ENCODE measurements around the gene LCA5.
"Not testable (repeated sequence)": the region's sequence is repeated elsewhere in the genome, so short reads cannot be mapped to it uniquely, and the experiment has no call there.

The LCA5 gene

GRCh38 chr6:79468116-79468515 lies 69.1 kb downstream of the LCA5 start:
- H3K4me1 ChIP-seq (ENCODE audit: control insufficient read depth, insufficient read depth, low read length, unreplicated experiment) = peaks cover 15% of the 10 kb centered on the region
- H3K27me3 ChIP-seq (ENCODE audit: insufficient read depth, low read length) = no peaks in the 10 kb centered on the region
- H3K79me2 ChIP-seq (ENCODE audit: control insufficient read depth, insufficient read depth, low read length, unreplicated experiment) = no peaks in the 10 kb centered on the region
- H3K4me3 ChIP-seq (ENCODE audit: low read depth, low read length) = no peak overlapping the region
- no peak overlapping the region for H3K27ac ChIP-seq (ENCODE audit: low read depth, low read length)
- H3K36me3 ChIP-seq (ENCODE audit: insufficient read depth, low read length) = no peaks in the 10 kb centered on the region
- peak overlapping the region; percentile 55 for H2AFZ ChIP-seq (ENCODE audit: low read length, unreplicated experiment)

- Histone ChIP-seq H3K36me3 (ENCODE audit: insufficient read depth, low read length) (no peaks in the 10 kb centered on the region), H3K4me1 (ENCODE audit: control insufficient read depth, insufficient read depth, low read length, unreplicated experiment) (peaks cover 15% of the 10 kb centered on the region), H3K27me3 (ENCODE audit: insufficient read depth, low read length) (no peaks in the 10 kb centered on the region), H2AFZ (ENCODE audit: low read length, unreplicated experiment) (peak overlapping the region; percentile 55), H3K4me3 (ENCODE audit: low read depth, low read length) (no peak overlapping the region), H3K27ac (ENCODE audit: low read depth, low read length) (no peak overlapping the region), H3K79me2 (ENCODE audit: control insufficient read depth, insufficient read depth, low read length, unreplicated experiment) (no peaks in the 10 kb centered on the region)
Measured at GRCh38 chr6:79467716-79468115, 69.5 kb downstream of the LCA5 start.

DNA sequence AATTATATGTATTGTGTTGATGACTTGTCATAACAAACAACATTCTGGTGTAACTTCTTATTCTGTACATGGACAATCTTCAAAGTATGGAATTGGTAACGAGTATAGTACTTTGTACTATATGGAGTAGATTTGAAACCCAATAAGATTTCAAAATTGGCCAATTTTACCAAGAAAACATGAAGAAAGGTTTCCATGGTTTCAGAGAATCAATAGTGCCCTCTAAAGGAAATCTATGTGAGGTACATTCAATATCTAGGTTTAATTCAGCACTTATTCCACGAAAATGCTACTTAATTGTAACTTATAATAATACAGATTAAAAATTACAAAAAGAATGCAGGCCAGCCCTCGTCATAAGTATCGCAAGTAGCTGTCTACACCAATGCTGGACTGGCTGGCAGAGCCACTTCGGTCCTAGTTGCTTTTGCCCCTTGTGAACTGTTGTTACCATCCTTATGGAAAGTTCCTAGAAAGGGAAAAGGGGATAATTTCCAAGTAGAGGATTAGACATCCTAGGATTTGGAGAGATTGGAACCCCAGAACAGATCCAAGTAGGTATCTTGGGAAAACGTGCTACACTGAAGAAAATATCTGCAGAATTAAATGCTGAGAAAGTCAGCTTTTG lies 70.9 kb downstream of the LCA5 start:
- Histone ChIP-seq H3K4me3 (ENCODE audit: low read depth, low read length) (no peak overlapping the region), H3K27ac (ENCODE audit: low read depth, low read length) (no peak overlapping the region), H3K36me3 (ENCODE audit: insufficient read depth, low read length) (no peaks in the 10 kb centered on the region), H3K79me2 (ENCODE audit: control insufficient read depth, insufficient read depth, low read length, unreplicated experiment) (no peaks in the 10 kb centered on the region), H3K4me1 (ENCODE audit: control insufficient read depth, insufficient read depth, low read length, unreplicated experiment) (peaks cover 15% of the 10 kb centered on the region), H2AFZ (ENCODE audit: low read length, unreplicated experiment) (no peak overlapping the region), H3K27me3 (ENCODE audit: insufficient read depth, low read length) (no peaks in the 10 kb centered on the region)

- Histone ChIP-seq H3K36me3 (ENCODE audit: insufficient read depth, low read length) (no peaks in the 10 kb centered on the region), H3K27ac (ENCODE audit: low read depth, low read length) (no peak overlapping the region), H3K79me2 (ENCODE audit: control insufficient read depth, insufficient read depth, low read length, unreplicated experiment) (no peaks in the 10 kb centered on the region), H3K27me3 (ENCODE audit: insufficient read depth, low read length) (no peaks in the 10 kb centered on the region), H3K4me3 (ENCODE audit: low read depth, low read length) (no peak overlapping the region), H2AFZ (ENCODE audit: low read length, unreplicated experiment) (no peak overlapping the region), H3K4me1 (ENCODE audit: control insufficient read depth, insufficient read depth, low read length, unreplicated experiment) (peaks cover 15% of the 10 kb centered on the region)
Measured at GRCh38 chr6:79465381-79465780, 71.8 kb downstream of the LCA5 start.

DNA sequence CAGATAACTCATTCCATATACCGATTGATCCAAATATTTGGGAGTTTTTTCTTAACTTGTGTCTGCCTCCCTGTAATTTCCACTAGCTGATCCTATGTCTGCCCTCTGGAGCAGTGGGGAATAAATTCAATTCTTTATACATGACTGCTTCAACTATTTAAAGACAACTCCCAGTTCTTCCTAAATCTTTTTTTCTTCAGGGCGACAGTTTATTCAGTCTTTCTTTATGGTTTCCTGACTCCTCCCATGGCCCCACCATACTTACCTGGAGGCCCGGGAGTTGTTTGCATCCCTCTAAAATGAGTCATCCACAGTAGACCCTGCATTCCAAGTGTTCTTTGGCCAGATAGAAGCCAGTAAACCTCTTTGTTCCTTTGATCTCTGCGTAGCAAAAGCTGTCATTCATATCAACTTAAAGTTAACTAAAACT lies 73.6 kb downstream of the LCA5 start:
- Histone ChIP-seq H3K27ac (ENCODE audit: low read depth, low read length) (no peak overlapping the region), H3K4me1 (ENCODE audit: control insufficient read depth, insufficient read depth, low read length, unreplicated experiment) (peaks cover 7% of the 10 kb centered on the region), H3K36me3 (ENCODE audit: insufficient read depth, low read length) (no peaks in the 10 kb centered on the region), H3K79me2 (ENCODE audit: control insufficient read depth, insufficient read depth, low read length, unreplicated experiment) (no peaks in the 10 kb centered on the region), H3K4me3 (ENCODE audit: low read depth, low read length) (no peak overlapping the region), H2AFZ (ENCODE audit: low read length, unreplicated experiment) (no peak overlapping the region), H3K27me3 (ENCODE audit: insufficient read depth, low read length) (no peaks in the 10 kb centered on the region)

DNA sequence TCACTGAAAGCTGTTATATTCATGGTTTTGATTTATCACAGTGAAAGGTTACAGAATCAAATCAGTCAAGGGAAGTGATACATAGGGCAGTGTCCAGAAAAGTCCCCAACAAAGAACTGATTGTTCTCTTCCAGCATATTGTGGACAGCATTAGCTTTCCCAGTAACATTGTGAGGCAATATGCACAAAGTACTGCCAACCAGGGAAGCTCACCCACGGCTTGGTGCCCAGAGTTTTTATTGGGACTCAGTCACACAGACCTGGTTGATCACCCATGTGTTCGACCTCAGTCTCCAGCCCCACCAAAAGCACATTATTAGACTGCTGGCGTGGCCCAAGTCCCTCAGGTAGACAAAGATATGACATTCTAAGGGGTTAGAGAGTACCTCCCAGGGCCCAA lies 76.0 kb downstream of the LCA5 start:
- Histone ChIP-seq H3K27ac (ENCODE audit: low read depth, low read length) (no peak overlapping the region), H3K36me3 (ENCODE audit: insufficient read depth, low read length) (no peaks in the 10 kb centered on the region), H3K4me1 (ENCODE audit: control insufficient read depth, insufficient read depth, low read length, unreplicated experiment) (peaks cover 7% of the 10 kb centered on the region), H2AFZ (ENCODE audit: low read length, unreplicated experiment) (no peak overlapping the region), H3K79me2 (ENCODE audit: control insufficient read depth, insufficient read depth, low read length, unreplicated experiment) (no peaks in the 10 kb centered on the region), H3K4me3 (ENCODE audit: low read depth, low read length) (no peak overlapping the region), H3K27me3 (ENCODE audit: insufficient read depth, low read length) (no peaks in the 10 kb centered on the region)

GRCh38 chr6:79455446-79455845 lies 81.8 kb downstream of the LCA5 start:
- peaks cover 9% of the 10 kb centered on the region for H3K4me1 ChIP-seq (ENCODE audit: control insufficient read depth, insufficient read depth, low read length, unreplicated experiment)
- H3K27me3 ChIP-seq (ENCODE audit: insufficient read depth, low read length) = no peaks in the 10 kb centered on the region
- H3K27ac ChIP-seq (ENCODE audit: low read depth, low read length) = no peak overlapping the region
- no peaks in the 10 kb centered on the region for H3K79me2 ChIP-seq (ENCODE audit: control insufficient read depth, insufficient read depth, low read length, unreplicated experiment)
- H2AFZ ChIP-seq (ENCODE audit: low read length, unreplicated experiment) = no peak overlapping the region
- H3K4me3 ChIP-seq (ENCODE audit: low read depth, low read length) = no peak overlapping the region
- H3K36me3 ChIP-seq (ENCODE audit: insufficient read depth, low read length) = no peaks in the 10 kb centered on the region

DNA sequence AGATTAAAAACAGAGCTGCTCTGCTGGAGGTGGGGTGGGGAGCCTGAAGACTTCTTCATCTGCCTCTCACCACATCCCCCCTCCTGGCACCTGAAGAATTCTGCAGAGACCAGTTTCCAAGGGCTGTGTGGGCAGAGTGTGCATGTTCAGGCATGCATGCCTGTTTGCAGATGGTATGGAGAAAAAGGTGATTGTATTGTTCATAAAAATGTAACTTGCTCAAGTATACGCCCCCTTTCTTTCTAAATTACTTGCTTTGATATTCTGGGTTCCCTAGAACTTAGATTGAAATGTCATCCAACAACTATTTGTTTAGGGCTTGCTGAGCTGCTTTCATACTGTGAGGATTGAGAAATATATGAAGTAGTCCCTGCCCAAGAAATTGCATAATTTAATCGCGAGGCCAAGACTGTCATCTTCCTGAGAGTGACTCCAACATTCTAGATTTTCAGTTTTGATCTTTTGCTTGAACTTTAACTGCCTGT lies 83.6 kb downstream of the LCA5 start:
- Histone ChIP-seq H3K27me3 (ENCODE audit: insufficient read depth, low read length) (no peaks in the 10 kb centered on the region), H3K27ac (ENCODE audit: low read depth, low read length) (peak overlapping the region; percentile 76), H3K4me3 (ENCODE audit: low read depth, low read length) (peak overlapping the region; percentile 39; the same call in 1 of the 2 replicates), H2AFZ (ENCODE audit: low read length, unreplicated experiment) (peak overlapping the region; percentile 100), H3K4me1 (ENCODE audit: control insufficient read depth, insufficient read depth, low read length, unreplicated experiment) (peaks cover 9% of the 10 kb centered on the region), H3K36me3 (ENCODE audit: insufficient read depth, low read length) (no peaks in the 10 kb centered on the region), H3K79me2 (ENCODE audit: control insufficient read depth, insufficient read depth, low read length, unreplicated experiment) (no peaks in the 10 kb centered on the region)

GRCh38 chr6:79450984-79451383 lies 86.2 kb downstream of the LCA5 start:
- no peaks in the 10 kb centered on the region for H3K27me3 ChIP-seq (ENCODE audit: insufficient read depth, low read length)
- no peak overlapping the region for H2AFZ ChIP-seq (ENCODE audit: low read length, unreplicated experiment)
- peaks cover 9% of the 10 kb centered on the region for H3K4me1 ChIP-seq (ENCODE audit: control insufficient read depth, insufficient read depth, low read length, unreplicated experiment)
- H3K79me2 ChIP-seq (ENCODE audit: control insufficient read depth, insufficient read depth, low read length, unreplicated experiment) = no peaks in the 10 kb centered on the region
- no peaks in the 10 kb centered on the region for H3K36me3 ChIP-seq (ENCODE audit: insufficient read depth, low read length)
- H3K4me3 ChIP-seq (ENCODE audit: low read depth, low read length) = no peak overlapping the region
- H3K27ac ChIP-seq (ENCODE audit: low read depth, low read length) = no peak overlapping the region

DNA sequence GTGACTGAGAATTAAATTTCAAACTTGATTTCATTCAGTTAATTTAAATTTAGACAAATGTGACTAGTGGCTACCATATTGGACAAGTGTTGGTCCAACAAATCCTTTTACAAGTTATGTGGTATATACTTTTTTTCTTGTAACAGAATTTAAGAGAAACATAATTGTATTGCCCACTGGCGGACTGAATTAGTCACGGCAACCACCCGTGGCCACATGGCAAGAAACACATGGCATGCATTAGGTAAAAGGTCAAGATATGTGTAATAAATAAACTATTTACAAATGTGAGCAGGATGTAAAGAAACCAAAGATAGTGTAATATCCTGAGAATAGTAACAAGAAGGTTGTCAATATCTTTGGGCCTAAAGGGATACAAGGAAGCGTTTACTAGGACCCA lies 91.2 kb downstream of the LCA5 start:
- Histone ChIP-seq H3K4me1 (ENCODE audit: control insufficient read depth, insufficient read depth, low read length, unreplicated experiment) (peaks cover 4% of the 10 kb centered on the region), H3K79me2 (ENCODE audit: control insufficient read depth, insufficient read depth, low read length, unreplicated experiment) (no peaks in the 10 kb centered on the region), H2AFZ (ENCODE audit: low read length, unreplicated experiment) (no peak overlapping the region), H3K27ac (ENCODE audit: low read depth, low read length) (no peak overlapping the region), H3K36me3 (ENCODE audit: insufficient read depth, low read length) (no peaks in the 10 kb centered on the region), H3K4me3 (ENCODE audit: low read depth, low read length) (no peak overlapping the region), H3K27me3 (ENCODE audit: insufficient read depth, low read length) (no peaks in the 10 kb centered on the region)

- H3K36me3 ChIP-seq (ENCODE audit: insufficient read depth, low read length); H3K4me1 ChIP-seq (ENCODE audit: control insufficient read depth, insufficient read depth, low read length, unreplicated experiment); H3K27ac ChIP-seq (ENCODE audit: low read depth, low read length); H3K79me2 ChIP-seq (ENCODE audit: control insufficient read depth, insufficient read depth, low read length, unreplicated experiment); H3K27me3 ChIP-seq (ENCODE audit: insufficient read depth, low read length); H2AFZ ChIP-seq (ENCODE audit: low read length, unreplicated experiment); H3K4me3 ChIP-seq (ENCODE audit: low read depth, low read length): not testable (repeated sequence)
Measured at GRCh38 chr6:79443876-79444275, 93.4 kb downstream of the LCA5 start.

Measured in ACC112 (cell line).